GM21367 (cell line): ENCODE results near the gene ACCS.

Experiments
- ATAC-seq: cut with Tn5 transposase; IDR thresholded peaks from one replicate; pipeline ENCODE4 v1.9.1; 2021; ENCODE audit not compliant: unreplicated experiment

Gene ACCS

GRCh38 chr11:44037658-44037998, 28.4 kb upstream of the ACCS start:
- ATAC-seq, result no peak

DNA sequence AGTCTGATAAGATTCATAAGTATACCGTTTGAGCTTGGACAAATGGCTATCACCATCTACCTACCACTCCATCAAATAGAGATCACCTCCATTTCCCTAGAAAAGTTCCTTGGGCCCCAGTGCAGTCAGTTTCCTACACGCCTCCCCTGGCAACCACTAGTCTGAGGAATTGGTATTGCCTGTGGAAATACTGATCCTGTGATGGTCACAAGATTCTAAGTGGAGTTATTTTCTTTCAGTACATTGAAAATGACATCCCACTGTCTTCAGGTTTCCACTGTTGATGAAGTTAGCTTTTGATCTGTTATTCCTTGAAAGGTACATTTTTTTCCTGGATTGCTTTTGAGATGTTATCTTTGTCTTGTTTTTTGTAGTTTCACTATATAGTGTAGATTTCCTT, 22.9 kb upstream of the ACCS start:
- ATAC-seq, result no peak

- no peak for ATAC-seq
Observed at GRCh38 chr11:44046182-44046581, 19.9 kb upstream of the ACCS start.

DNA sequence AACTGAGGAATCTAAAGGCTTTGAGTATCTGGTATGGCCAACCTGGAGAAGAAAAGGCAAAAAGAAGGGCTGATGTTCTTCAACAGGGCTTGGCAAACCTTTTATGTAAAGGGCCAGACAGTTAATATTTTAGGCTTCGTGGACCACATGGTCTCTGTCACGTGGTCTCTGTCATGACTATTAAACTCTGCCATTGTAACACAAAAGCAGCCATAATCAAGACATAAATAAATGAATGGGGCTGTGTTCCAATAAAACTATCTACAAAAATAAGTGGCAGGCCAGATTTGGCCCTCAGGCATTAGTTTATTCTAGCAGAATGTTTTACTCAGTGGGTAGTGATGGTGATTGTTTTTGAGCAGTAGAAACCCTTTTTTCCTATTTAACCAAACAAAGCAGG, 18.8 kb upstream of the ACCS start:
- ATAC-seq, result no peak

- no peak for ATAC-seq
Observed at GRCh38 chr11:44047931-44048431, 18.1 kb upstream of the ACCS start, which contains the start of gene ACCSL. Gene ACCSL, plus strand, starts transcription at chr11:44047981. Its CDS starts 56 bp downstream, at chr11:44048037.

DNA sequence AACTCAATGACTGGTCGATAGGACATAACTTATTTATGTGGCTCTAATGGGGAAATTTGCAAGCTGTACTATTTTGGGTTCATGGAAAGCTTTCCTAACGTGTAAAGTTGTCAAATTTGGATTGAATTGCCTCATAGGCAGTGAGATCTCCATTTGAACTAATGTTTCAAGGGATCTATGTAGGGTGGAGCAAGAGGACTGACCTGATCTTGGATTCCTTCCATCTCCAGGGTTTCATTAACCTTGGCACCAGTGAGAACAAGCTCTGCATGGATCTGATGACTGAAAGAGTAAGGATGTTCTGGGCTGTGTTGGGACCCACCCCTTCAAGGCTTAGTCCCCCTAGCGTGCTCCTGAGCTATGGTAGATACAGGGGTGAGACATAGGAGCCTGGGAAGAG, 16.2 kb upstream of the ACCS start:
- no peak for ATAC-seq

DNA sequence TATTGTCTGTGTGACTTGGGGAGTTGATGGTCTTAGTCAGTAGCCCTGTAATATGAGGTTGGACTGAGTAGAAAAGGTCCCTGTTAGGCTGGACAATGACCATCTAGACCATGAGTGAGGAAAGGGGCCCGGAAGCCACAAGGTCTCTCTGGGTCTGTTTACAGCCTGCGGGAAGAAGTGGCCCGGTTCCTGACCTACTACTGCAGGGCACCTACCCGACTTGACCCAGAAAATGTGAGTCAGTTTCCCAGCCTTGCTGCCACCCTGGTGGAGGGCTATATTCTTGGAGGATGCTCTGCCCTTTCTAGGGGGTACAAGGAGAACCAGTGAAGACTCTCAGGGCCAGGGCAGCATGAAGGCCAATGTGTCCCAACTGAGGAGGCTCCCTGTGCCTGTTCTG, 14.9 kb upstream of the ACCS start:
- ATAC-seq, result no peak

DNA sequence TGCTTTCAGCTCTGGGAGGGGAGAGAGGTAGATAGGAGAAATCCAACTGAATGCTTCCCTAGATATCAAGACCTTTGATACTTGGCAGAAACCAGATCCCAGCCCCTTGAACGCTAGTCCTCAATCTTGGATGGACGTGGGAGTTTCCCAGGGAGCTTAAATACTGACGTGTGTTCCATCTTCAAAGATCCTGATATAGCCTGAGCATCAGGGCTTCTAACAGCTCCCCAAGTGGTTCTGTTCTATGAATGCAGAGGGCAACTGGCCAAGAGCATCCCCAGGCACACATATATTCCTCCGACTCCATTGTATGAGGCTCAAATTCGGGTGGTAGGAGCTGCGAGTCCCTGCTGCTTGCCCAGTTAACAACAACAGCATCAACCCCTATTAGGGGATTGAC, 8.7 kb upstream of the ACCS start:
- ATAC-seq, result no peak

- ATAC-seq, result no peak
Observed at GRCh38 chr11:44058275-44058674, 7.8 kb upstream of the ACCS start.

DNA sequence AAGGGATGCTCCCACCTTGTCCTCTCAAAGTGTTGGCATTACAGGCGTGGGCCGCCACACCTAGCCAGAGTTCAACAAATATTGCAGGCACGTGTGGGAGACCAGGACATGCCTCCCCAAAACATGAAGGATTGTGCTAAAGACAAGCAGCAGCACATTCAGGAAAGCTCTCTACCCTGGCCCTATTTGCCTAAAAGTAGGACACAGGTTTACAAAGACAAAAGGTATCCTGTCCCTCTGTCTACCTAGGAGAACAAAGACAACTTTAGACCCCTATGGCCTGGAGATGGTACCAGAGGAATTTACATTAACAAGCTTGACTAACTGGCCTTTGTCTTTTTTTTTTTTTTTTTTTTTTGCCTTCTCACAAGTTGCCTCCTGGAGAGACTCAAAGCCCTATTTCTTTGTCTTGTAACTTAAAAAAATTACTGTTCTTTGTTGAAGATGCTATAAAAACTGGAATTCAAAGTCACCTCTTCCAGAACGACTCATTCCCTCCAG, 859 bp upstream of the ACCS start:
- ATAC-seq, result no peak

- ATAC-seq, result no peak
Observed at GRCh38 chr11:44066732-44067141, 667 bp downstream of the ACCS start.

GRCh38 chr11:44067266-44067665, 1.2 kb downstream of the ACCS start:
- ATAC-seq, result no peak

DNA sequence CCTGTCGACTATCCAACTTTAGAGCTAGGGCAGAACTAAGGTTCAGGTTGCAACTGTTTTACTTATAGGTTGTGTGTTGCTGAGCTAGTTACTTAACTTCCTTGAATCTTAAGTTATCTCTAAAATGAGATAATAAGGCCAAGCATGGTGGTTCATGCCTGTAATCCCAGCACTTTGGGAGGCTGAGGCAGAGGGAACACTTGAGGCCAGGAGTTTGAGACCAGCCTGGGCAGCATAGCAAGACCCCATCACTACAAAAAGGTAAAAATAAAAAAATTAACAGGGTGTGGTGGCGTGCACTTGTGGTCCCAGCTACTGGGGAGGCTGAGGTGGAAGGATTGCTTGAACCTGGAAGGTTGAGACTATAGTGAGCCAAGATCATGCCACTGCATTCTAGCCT, 2.1 kb downstream of the ACCS start:
- no peak for ATAC-seq

- ATAC-seq, result no peak
Observed at GRCh38 chr11:44071157-44071556, 5.1 kb downstream of the ACCS start.

DNA sequence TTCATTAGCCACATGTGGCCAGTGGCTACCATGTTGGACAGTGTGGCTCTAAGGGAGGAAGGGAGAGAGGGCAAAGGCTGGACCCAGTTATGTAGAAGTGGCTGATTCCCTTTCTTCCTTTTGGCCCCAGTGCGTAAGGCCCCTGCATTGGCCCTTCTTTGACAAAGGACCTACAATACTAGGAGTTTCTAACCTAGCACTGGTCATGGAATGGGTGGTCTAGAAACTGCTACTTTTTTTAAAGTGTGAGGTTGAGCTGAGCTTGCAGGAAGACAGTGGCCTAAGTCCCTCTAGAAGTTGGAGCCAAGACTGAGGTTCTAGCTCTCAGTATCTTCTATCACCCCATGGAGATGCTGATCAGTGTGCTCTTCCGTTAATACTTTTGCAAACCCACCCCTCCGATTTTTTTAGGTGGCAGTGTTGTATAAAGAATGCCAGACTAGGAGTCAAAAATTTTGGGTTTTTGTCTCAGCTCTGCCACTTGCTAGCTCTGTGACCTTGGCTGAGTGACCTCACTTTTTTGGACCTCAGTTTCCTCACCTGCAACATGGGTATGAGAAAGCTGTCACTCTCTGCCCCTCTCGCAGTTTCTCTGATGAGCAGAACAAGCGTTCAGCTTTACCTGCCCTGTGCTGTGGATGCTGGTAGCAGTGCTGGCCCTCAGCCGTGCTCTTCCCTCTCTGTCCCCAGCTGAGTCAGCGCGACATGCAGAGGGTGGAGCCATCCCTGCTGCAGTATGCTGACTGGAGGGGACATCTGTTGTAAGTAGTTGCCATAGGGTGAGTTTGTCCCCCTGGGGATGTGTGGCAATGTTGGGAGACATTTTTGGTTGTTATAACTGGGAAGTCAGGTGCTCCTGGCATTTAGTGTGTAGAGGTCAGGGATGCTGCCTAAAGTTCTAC, 6.9 kb downstream of the ACCS start:
- no peak for ATAC-seq

DNA sequence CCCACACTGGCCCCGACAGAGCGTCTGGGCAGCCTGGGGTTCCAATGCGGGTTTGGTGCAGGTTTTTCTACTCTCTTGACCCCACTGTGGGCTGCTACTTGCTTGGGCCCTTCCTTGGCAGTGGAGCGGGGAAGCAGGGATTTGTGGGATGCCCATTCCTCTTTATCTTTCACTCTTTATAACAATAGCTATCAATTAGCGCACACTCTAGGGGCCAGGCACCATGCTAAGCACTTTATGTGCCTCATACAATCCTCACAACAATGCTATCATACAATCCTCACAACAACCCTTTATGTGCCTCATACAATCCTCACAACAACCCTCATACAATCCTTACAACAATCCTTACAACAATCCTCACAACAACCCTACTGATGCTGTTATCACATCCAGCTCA, 12.7 kb downstream of the ACCS start:
- no peak for ATAC-seq

DNA sequence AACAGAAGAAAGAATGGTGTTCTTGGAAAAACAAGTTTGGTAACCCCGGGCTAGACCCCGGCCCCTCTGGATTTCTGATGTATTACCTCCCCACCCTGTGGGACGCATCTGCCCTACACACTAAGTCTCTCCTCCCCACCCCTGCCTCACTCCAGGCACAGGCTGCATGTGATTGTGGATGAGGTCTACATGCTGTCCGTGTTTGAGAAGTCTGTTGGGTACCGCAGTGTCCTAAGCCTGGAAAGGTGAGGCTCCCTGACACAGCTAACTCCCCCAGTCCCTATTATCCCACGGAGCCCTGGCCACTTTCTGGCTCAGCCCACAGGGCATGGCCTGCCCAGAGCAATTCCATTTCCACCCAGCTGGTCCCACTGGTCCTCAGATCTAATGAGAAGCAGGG, 13.3 kb downstream of the ACCS start:
- no peak for ATAC-seq

GRCh38 chr11:44080951-44081350, 14.9 kb downstream of the ACCS start:
- ATAC-seq, result no peak

- ATAC-seq, result no peak
Observed at GRCh38 chr11:44082645-44083044, 16.6 kb downstream of the ACCS start.

- no peak for ATAC-seq
Observed at GRCh38 chr11:44083433-44083832, 17.4 kb downstream of the ACCS start.

DNA sequence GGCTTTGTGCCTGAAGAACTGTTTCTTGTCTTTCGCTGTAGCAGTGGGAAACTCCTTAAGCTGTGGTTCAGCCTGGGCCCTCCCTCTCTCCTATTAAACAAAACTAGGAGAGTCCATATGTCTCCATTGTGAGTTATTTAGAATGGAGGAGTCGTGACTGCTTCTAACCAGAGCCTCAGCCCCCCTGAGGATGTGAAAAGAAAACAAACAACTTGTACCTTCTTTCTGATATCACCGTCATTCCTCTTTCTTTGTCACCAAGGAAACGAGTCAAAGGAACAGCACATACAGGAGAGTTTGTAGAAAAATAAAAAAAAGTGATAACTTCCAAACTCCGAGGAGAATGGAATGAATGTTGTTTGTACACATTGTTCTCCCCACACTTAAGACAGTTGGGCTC, 17.8 kb downstream of the ACCS start:
- no peak for ATAC-seq

DNA sequence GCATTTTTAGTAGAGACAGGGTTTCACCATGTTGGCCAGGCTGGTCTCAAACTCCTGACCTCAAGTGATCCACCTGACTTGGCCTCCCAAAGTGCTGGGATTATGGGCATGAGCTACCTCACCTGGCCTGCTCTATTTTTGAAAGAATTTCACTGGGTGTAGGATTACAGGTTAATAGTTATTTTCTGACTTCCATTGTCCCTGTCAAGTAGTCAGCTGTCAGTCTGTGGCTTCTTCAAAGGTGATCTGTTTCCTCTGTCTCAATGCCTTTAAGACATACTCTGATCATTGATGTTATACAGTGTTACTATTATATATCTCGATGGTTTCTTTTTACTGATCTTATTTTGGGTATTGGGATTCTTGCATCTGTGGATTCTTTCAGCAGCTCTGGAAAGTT, 19.3 kb downstream of the ACCS start:
- ATAC-seq, result no peak

DNA sequence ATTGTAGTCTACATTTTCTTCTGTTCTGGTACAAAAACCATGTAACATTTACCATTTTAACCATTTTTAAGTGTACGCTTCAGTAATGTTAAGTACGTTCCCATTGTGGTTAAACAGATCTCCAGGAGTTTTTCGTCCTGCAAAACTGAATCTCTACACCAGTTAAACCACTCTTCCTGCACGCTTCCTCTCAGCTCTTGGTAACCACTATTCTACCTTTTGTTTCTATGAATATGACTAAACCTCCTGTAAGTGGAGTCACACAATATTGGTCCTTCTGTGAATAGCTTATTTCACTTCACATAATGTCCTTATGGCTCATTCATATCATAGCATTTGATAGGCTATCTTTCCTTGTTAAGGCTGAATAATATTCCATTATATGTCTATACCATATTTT, 22.3 kb downstream of the ACCS start:
- no peak for ATAC-seq
